T-helper 2 cell treated with Interferon-gamma antibody and Interleukin-4, amounts not matched to agents 5 μg/mL and 100 μg/mL, for 36 hours (primary cell): Measurements from ENCODE around the gene TP53BP2.

Experiments used
- DNase-seq: peaks from one replicate; pipeline ENCODE4 v3.0.0; 2021; ENCODE audit warnings: low spot score
- H3K27ac Mint-ChIP-seq: one replicate; pipeline ENCODE4 v1.8.0; 2021; ENCODE audit warnings: mild to moderate bottlenecking, mixed read lengths
- H3K27me3 Mint-ChIP-seq: one replicate; pipeline ENCODE4 v1.8.0; 2021; ENCODE audit warnings: low read depth, mixed read lengths
- H3K36me3 Mint-ChIP-seq: one replicate; pipeline ENCODE4 v1.8.0; 2021; ENCODE audit warnings: low read depth, mixed read lengths
- H3K4me1 Mint-ChIP-seq: one replicate; pipeline ENCODE4 v1.8.0; 2021; ENCODE audit warnings: low read depth, mixed read lengths
- H3K4me3 Mint-ChIP-seq: one replicate; pipeline ENCODE4 v1.8.0; 2022; ENCODE audit warnings: mild to moderate bottlenecking, moderate library complexity, mixed read lengths
- H3K9me3 Mint-ChIP-seq: one replicate; pipeline ENCODE4 v1.8.0; 2021; ENCODE audit warnings: mixed read lengths

TP53BP2 gene

GRCh38 chr1:223784541-223784940 is 61.2 kb downstream of the TP53BP2 start:
- Mint-ChIP-seq H3K4me3 (no peak overlapping the region), H3K9me3 (no peaks in the 10 kb centered on the region), H3K36me3 (peaks cover 19% of the 10 kb centered on the region), H3K27ac (no peak overlapping the region), H3K27me3 (no peaks in the 10 kb centered on the region), H3K4me1 (no peaks in the 10 kb centered on the region)
- DNase-seq, result no peak

GRCh38 chr1:223783676-223784075 is 62.1 kb downstream of the TP53BP2 start:
- no peaks in the 10 kb centered on the region for H3K9me3 Mint-ChIP-seq
- no peaks in the 10 kb centered on the region for H3K4me1 Mint-ChIP-seq
- no peak overlapping the region for H3K4me3 Mint-ChIP-seq
- H3K27ac Mint-ChIP-seq, result no peak overlapping the region
- peaks cover 23% of the 10 kb centered on the region for H3K36me3 Mint-ChIP-seq
- no peak for DNase-seq
- H3K27me3 Mint-ChIP-seq, result no peaks in the 10 kb centered on the region

- H3K9me3 Mint-ChIP-seq, result no peaks in the 10 kb centered on the region
- no peak overlapping the region for H3K27ac Mint-ChIP-seq
- DNase-seq, result no peak
- no peaks in the 10 kb centered on the region for H3K27me3 Mint-ChIP-seq
- peaks cover 35% of the 10 kb centered on the region for H3K36me3 Mint-ChIP-seq
- no peak overlapping the region for H3K4me3 Mint-ChIP-seq
- H3K4me1 Mint-ChIP-seq, result peaks cover 5% of the 10 kb centered on the region
Observed at GRCh38 chr1:223780949-223781348, 64.8 kb downstream of the TP53BP2 start.

DNA sequence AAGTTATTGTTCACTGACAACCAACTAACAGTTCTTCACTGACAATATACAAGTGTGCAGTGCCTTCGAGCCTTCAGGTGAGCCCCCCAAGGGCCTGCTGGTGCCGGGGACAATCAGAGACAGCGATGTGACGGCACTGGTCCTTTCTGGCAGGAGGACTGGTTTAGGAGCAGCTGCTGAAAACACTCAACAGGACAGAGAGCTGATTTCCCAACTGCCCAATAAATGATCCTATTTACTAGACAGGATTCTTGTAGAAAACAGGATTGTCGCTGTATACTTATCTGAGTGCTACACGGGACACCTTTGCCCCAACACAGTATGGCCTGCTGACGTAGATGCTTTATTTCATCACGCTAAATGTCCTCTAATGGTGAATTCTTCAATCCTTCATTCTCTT is 65.4 kb downstream of the TP53BP2 start:
- H3K4me1 Mint-ChIP-seq, result peaks cover 11% of the 10 kb centered on the region
- no peak for DNase-seq
- H3K27ac Mint-ChIP-seq, result no peak overlapping the region
- no peaks in the 10 kb centered on the region for H3K9me3 Mint-ChIP-seq
- no peak overlapping the region for H3K4me3 Mint-ChIP-seq
- peaks cover 36% of the 10 kb centered on the region for H3K36me3 Mint-ChIP-seq
- no peaks in the 10 kb centered on the region for H3K27me3 Mint-ChIP-seq

DNA sequence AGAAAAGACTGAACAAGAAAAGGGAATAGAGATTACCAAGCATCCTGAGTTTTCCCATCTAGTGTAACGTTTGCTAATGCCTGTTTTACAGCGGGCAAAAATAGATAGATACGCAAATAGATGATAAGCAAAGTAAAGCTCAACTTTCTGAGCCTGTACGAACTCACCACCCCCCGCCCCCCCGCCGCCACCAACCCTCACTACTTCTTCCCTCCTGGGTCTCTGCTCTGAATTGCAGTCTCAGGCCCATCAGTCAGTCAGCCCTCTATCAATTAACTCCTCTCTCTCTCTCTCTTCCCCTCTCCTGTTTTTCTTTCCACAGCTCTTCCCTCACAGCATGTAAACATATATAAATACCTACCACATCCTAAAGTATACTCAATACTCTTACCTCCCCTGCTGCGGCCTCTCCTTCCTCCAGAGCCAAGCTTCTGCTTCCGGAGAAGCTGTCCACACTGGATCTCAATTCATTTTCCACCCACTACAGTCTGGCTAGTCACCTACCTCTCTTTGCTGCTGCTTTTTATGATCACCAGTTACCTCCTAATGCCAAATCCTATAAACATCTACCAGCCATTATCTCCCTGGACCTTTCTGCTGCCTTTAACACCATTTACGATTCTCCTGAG is 68.8 kb downstream of the TP53BP2 start:
- Mint-ChIP-seq H3K9me3 (no peaks in the 10 kb centered on the region), H3K27me3 (no peaks in the 10 kb centered on the region), H3K4me1 (peaks cover 11% of the 10 kb centered on the region), H3K4me3 (no peak overlapping the region), H3K27ac (no peak overlapping the region), H3K36me3 (peaks cover 54% of the 10 kb centered on the region)
- no peak for DNase-seq

DNA sequence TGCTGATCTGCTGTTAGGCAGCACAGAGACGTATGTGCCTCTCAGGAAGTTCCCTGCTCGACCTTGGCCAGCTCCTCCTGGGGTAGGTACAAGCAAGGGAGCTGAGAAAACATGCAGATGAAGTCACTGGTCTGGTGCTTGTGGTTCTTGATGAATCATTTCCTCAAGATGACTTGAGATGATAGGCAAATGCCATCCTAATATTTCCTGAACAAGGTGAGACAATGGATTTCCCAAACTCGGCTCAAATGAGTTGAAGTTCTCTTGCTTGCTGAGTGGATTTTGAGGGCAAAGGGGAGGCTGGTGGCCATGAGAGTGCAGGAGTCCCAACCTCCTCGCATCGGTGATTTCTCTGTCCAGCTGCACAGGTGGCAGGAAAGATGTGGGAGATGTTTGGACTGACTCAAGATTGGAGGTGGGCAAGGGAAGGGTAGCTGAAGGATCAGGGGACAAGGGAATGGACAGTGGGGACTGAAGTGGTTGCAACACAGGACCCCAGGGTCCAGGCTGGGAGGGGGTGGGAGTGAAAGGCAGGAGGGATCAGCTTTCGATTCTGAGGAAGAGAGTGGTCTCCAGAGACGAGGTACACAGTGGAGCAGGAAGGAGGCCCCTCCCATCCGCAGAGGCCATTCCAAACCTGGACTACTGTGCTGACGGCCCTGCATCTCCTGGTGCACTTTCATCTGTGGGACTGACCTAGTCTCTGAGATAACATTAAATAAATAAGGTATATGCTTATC is 69.5 kb downstream of the TP53BP2 start:
- Mint-ChIP-seq H3K27ac (peak overlapping the region; percentile 51), H3K36me3 (peaks cover 60% of the 10 kb centered on the region), H3K27me3 (no peaks in the 10 kb centered on the region), H3K9me3 (no peaks in the 10 kb centered on the region), H3K4me3 (peak overlapping the region; percentile 25), H3K4me1 (peaks cover 11% of the 10 kb centered on the region)
- DNase-seq, result peak; percentile 44

DNA sequence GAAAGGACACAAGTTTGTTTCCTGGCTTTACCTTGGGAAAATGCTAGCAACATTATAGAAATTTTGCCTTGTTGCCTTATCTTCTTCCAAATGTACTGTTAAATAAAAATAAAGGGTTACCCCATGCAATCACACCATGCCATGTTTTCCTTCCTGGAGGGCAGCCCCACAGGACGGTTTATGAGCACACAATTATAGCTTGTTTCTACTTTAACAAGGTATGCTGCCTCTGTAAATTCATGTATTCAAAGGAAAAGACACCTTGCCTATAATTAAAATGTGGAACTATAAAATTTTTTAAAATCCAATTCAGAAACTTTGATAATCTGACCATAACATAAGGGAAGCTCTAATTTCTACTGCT is 70.1 kb downstream of the TP53BP2 start:
- no peaks in the 10 kb centered on the region for H3K27me3 Mint-ChIP-seq
- H3K4me3 Mint-ChIP-seq, result peak overlapping the region; percentile 25
- H3K36me3 Mint-ChIP-seq, result peaks cover 59% of the 10 kb centered on the region
- H3K27ac Mint-ChIP-seq, result peak overlapping the region; percentile 51
- no peak for DNase-seq
- peaks cover 11% of the 10 kb centered on the region for H3K4me1 Mint-ChIP-seq
- no peaks in the 10 kb centered on the region for H3K9me3 Mint-ChIP-seq

DNA sequence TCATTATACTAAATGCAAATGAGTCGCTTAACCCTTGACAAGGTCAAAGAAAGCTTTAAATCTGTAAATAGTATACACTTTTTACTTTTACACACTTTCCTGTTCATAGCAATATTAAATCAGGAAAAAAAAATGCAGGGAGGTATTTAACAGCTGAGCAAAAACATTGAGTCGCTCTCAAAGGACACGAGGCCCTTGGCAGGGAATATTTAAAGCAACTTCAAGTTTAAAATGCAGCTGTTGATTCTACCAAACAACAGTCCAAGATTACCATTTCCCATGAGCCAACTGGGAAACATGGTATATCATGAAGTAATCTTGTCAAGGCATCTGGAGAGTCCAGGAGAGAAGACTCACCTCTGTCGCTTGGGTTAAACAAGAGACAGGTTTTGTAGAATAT is 70.7 kb downstream of the TP53BP2 start:
- Mint-ChIP-seq H3K27ac (no peak overlapping the region), H3K4me3 (no peak overlapping the region), H3K36me3 (peaks cover 62% of the 10 kb centered on the region)

GRCh38 chr1:223774134-223774814 is 71.5 kb downstream of the TP53BP2 start:
- Mint-ChIP-seq H3K4me3 (no peak overlapping the region), H3K27ac (no peak overlapping the region), H3K36me3 (peaks cover 68% of the 10 kb centered on the region), H3K27me3 (no peaks in the 10 kb centered on the region), H3K4me1 (peaks cover 11% of the 10 kb centered on the region), H3K9me3 (no peaks in the 10 kb centered on the region)
- DNase-seq, result no peak

More for the DNA sequence above, 70.7 kb downstream of the TP53BP2 start:
- no peak for DNase-seq
- Mint-ChIP-seq H3K27me3 (no peaks in the 10 kb centered on the region), H3K4me1 (peaks cover 11% of the 10 kb centered on the region), H3K9me3 (no peaks in the 10 kb centered on the region)

DNA sequence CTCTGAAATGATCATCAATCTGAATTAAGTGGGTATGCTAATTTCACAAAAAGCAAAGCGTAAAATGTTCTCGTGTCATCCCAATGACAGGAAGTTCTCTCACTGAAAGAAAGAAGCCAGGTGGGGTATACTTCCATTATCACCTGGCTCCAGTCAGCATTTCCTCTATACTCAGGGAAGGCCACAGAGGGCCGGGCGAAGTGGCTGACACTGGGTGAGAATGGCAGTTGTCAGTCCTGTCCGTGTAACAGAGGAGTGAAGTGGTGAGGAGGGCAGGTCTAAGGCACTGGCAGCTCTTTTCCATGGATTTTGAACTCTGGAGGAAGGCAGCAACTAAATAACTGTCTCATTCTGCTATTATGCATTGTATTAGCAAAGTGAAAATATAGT is 73.0 kb downstream of the TP53BP2 start:
- Mint-ChIP-seq H3K9me3 (no peaks in the 10 kb centered on the region), H3K36me3 (peaks cover 65% of the 10 kb centered on the region), H3K27ac (no peak overlapping the region), H3K4me3 (no peak overlapping the region), H3K4me1 (peaks cover 11% of the 10 kb centered on the region), H3K27me3 (no peaks in the 10 kb centered on the region)
- no peak for DNase-seq

DNA sequence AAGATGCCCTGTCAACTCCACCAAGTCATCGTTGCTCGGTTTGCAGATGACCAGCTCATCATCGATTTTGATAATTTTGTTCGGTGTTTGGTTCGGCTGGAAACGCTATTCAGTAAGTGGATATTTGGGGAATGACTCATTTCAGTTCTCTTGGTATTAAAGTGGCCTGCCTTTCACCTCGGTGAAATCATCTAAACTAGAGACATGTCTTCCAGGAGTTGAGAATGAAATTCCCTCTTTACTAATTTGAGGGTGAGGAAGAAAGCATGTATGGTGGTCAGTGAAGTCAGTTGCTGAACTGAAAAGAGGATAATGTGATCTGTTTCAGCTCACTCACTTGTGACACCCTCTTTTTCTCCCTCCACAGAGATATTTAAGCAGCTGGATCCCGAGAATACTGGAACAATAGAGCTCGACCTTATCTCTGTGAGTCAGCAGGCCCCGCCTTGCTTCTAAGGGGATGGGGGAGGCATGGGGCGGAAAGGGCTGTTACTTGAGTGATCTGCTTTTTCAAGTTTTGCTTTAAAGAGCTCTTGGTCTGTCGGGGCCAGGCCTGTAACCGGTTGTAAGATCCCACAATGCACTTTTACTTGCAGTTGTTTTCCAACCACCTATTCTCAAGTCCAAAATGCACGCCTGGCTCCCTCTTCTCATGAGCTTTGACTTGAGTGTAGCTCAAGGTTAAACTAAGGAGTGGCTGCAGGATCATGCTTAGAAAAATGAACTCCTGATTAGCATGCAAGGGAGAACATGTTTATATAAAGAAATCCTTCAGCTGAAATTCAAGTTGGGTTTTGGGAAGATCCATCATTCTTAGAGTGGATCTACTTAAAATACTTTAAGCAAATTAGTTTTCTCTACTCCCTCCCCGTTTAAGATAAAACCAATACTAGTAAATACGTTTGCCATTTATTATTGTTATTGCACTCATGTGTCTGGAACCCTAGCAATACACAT is 73.7 kb downstream of the TP53BP2 start:
- Mint-ChIP-seq H3K36me3 (peaks cover 61% of the 10 kb centered on the region), H3K9me3 (no peaks in the 10 kb centered on the region), H3K4me3 (no peak overlapping the region), H3K27me3 (no peaks in the 10 kb centered on the region), H3K4me1 (peaks cover 11% of the 10 kb centered on the region), H3K27ac (no peak overlapping the region)
- DNase-seq, result no peak

GRCh38 chr1:223771469-223771813 is 74.3 kb downstream of the TP53BP2 start:
- no peak for DNase-seq
- Mint-ChIP-seq H3K36me3 (peaks cover 63% of the 10 kb centered on the region), H3K9me3 (no peaks in the 10 kb centered on the region), H3K4me3 (no peak overlapping the region), H3K27ac (no peak overlapping the region), H3K4me1 (peaks cover 10% of the 10 kb centered on the region), H3K27me3 (no peaks in the 10 kb centered on the region)

DNA sequence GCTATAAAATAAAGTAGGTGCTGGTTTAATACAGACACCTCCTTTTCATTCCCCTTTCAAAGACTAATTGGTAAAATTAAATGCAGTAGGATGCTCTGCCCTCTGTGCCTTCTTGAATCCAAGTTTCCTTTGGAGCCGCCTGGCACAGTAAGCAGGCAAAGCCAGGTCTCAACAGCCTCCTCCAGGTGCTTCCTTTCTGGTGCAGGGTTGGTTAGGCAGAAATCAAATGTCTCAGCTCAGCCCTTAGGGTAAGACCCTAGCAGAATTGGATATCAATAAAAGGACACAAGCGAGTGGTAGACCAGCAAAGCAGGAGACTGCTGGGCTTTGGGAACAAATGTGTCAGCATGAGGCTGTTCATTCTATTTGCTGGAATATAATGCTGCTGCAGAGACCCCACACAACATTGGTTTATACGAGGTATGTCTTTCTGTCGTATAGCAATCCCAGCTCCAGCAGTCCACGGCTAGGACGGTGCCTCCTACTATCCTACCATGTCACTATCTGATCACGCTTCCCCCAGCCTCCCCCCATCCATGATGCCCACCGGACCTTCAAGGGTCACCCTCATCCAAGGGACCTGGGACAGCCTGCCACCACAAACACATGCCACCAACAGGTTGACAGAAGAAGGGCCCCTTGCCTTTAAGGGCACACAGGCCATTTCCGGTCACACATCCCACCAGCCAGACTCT is 75.0 kb downstream of the TP53BP2 start:
- Mint-ChIP-seq H3K9me3 (no peaks in the 10 kb centered on the region), H3K4me3 (no peak overlapping the region), H3K27me3 (no peaks in the 10 kb centered on the region), H3K36me3 (peaks cover 63% of the 10 kb centered on the region), H3K4me1 (peaks cover 4% of the 10 kb centered on the region), H3K27ac (no peak overlapping the region)
- DNase-seq, result no peak
